Gastroesophageal sphincter (tissue), 3 donors: ENCODE measurements around the gene TEKT5.

Source experiments
- CTCF ChIP-seq, 4 experiments: fragments of 200-600 bp in 2 of 4; fragments of 450-650 bp in 2 of 4; sonication (generic) in 1 of 4; IDR thresholded peaks; one replicate each; pipeline ENCODE4 v1.5.1; 2017 to 2019; ENCODE audit warnings: antibody characterized with exemption in 4 of 4, mild to moderate bottlenecking in 2 of 4, moderate library complexity in 2 of 4
- POLR2AphosphoS5 ChIP-seq: sonication (generic); formaldehyde crosslinking; IDR thresholded peaks from one replicate; pipeline ENCODE4 v1.6.1; 2017; ENCODE audit warnings: antibody characterized with exemption

GRCh38 chr16:10641555-10641952 lies 53.2 kb downstream of the TEKT5 start:
- no peak for TF ChIP-seq CTCF (IDR thresholded peaks at IDR 0.05)
- no peak for TF ChIP-seq POLR2AphosphoS5
